GM21381 (cell line): ENCODE measurements around the gene PAN2.

Experiments
- ATAC-seq: cut with Tn5 transposase; IDR thresholded peaks from one replicate; pipeline ENCODE4 v1.9.1; 2021; ENCODE audit warnings: mild to moderate bottlenecking, moderate library complexity; ENCODE audit not compliant: unreplicated experiment

The PAN2 gene, protein sequence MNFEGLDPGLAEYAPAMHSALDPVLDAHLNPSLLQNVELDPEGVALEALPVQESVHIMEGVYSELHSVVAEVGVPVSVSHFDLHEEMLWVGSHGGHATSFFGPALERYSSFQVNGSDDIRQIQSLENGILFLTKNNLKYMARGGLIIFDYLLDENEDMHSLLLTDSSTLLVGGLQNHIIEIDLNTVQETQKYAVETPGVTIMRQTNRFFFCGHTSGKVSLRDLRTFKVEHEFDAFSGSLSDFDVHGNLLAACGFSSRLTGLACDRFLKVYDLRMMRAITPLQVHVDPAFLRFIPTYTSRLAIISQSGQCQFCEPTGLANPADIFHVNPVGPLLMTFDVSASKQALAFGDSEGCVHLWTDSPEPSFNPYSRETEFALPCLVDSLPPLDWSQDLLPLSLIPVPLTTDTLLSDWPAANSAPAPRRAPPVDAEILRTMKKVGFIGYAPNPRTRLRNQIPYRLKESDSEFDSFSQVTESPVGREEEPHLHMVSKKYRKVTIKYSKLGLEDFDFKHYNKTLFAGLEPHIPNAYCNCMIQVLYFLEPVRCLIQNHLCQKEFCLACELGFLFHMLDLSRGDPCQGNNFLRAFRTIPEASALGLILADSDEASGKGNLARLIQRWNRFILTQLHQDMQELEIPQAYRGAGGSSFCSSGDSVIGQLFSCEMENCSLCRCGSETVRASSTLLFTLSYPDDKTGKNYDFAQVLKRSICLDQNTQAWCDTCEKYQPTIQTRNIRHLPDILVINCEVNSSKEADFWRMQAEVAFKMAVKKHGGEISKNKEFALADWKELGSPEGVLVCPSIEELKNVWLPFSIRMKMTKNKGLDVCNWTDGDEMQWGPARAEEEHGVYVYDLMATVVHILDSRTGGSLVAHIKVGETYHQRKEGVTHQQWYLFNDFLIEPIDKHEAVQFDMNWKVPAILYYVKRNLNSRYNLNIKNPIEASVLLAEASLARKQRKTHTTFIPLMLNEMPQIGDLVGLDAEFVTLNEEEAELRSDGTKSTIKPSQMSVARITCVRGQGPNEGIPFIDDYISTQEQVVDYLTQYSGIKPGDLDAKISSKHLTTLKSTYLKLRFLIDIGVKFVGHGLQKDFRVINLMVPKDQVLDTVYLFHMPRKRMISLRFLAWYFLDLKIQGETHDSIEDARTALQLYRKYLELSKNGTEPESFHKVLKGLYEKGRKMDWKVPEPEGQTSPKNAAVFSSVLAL

DNA sequence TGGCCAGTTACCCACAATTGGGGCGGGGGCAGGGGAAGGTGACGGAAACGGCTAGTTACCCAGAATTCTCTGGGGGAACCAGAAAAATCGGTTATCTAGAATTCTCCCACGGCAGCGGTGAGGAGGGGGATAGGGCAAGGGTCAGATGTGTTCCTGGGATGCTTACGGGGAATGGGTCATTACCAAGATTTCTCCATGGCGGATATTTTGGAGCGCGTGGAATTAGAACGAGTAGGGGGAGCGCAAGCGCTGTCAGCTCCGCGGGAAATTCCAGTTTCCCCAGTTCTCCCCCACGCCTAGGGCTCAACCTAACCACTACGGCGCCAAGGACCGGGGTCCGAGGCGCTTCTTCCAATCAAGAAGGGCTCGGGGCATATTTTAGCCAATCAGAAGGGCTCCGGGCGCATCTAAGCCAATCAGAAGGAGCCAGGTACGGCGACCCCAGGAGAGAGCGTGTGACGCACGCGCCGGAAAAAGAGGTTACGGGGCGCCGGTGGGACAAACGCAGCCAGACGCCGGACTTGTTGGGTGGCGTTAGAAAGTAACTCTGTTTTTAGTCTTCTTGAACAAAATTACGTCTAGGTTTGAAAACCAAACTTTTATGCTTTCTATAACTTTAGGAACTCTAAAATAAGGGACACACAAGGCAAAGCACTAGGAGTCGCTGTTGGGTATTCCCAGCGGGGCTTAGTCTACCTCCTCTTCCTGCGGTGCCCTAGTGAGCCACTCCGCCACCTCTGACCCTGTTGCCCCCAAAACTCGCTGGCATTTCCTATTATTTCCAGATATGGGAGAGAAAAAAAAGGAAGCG is at the start of gene PAN2:
PAN2 (minus strand) TSS at position 322 of the 811 bp plus-strand sequence. CDS start 906 bp downstream, outside the sequence.
- peak; percentile 94 for ATAC-seq

- ATAC-seq = no peak
Observed at GRCh38 chr12:56382611-56383010, 48.8 kb upstream of the PAN2 start.

- ATAC-seq = no peak
Observed at GRCh38 chr12:56377989-56378316, 44.2 kb upstream of the PAN2 start.

- ATAC-seq = no peak
Observed at GRCh38 chr12:56377310-56377988, 43.6 kb upstream of the PAN2 start.

GRCh38 chr12:56375598-56376434 is 42.0 kb upstream of the PAN2 start:
- peak; percentile 60 for ATAC-seq

GRCh38 chr12:56374726-56375597 is 41.2 kb upstream of the PAN2 start:
- ATAC-seq = no peak

DNA sequence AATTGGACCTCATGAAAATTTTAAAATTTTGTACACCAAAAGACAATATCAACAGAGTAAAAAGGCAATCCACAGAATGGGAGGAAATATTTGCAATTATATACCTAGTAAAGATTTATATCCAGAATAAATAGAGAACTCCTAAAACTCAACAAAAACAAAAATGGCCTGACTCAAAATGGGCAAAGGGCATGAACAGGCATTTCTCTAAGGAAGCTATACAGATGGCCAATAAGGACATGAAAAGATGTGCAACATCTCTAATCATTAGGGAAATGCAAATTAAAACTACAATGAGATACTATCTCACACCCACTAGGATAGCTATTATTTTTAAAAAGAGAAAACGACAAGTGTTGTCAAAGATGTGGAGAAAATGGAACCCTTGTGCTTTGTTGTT is 39.7 kb upstream of the PAN2 start:
- ATAC-seq = no peak

DNA sequence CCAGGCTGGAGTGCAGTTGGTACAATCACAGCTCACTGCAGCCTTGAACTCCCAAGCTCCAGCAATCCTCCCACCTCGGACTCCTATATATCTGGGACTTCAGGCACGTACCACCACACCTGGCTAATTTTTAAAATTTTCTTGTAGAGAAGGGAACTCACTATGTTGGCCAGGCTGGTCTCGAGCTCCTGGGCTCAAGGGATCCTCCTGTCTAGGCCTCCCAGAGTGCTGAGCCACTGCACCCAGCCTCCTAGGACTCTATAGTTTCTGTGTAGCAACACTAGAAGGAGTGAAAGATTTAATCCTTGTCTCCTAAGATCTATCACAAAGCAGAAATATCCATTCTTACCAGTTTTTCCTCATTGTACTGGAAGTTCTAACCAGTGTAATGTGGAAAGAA is 33.1 kb upstream of the PAN2 start:
- no peak for ATAC-seq

- ATAC-seq = no peak
Observed at GRCh38 chr12:56362130-56363059, 28.6 kb upstream of the PAN2 start, which contains the start of gene APOF. TSS of gene APOF (minus strand) at chr12:56362857. CDS start at chr12:56362745, 112 bp downstream.

DNA sequence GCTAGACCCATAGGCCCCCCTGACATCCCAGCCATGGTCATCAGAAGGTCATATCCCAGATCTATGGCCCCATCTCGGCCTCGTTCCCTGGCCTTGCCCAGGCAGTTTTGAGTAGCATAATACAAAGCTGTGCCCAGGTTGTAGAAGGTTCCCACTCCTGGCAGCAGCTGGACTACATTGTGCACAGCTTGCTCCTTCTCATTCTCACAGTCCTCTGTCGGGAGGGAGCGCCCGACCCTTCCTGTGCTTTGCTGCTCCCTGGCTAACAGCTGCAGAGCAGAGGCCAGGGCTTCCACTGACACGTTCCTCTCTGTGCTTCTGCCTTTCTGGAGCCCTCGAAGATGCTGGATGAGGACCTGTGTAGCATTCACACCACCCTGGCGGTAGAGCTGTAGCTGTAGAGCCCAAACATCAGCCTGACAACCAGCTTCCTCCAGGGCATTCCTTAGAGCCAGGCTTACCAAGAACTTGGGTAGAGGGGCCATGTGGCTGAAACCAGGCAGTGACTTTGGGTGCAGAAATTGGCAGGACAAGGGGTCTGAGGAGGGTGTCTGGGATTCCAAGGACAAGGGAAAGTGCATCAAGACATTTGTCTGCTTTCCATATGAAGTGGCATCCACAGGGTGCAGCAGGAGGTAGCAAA is 27.8 kb upstream of the PAN2 start:
- no peak for ATAC-seq

DNA sequence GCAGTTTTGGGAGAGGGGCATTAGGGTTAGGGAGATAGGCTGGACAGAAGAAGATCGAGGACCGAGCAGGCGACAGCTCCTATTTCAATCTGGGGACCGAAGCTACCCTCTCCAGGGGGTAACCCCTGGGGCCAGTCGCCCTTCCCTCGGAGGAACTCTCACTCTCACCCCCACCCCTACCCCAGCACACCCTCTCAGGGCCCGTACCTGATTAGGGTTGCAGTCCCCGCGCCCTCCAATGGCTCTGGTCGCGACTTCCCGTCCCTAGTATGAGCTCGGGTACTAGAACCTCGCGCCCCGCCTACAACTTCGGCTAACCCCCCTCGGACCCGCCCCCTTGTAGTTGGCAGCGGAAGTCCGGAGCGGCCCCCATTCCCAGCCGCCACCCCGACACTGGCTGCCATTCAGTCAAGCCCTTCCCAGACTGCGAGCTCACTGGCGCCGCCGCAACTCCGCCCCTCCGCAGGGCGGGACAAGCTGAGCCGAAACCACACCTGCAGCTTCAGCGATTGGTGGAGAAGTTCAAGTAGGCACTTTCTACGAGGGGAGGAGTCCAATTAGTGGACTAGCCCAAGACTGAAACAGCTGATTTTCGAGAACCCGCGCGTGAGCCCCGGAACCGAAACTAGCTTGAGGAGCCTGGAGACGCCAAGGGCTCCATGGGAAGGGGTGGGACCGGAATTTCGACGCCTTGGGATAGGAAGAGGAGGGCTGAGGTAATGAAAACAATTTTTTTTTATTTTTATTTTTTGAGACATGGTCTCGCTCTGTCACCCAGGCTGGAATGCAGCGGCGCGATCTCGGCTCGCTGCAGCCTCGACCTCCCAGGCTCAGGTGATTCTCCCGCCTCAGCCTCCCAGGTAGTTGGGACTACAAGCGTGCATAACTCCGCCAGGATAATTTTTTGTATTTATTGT is 26.3 kb upstream of the PAN2 start, which contains the start of gene STAT2:
STAT2 (minus strand) TSS at position 257 of the 917 bp plus-strand sequence. CDS start 3,536 bp downstream, outside the sequence.
- peak; percentile 94 for ATAC-seq

- ATAC-seq = no peak
Observed at GRCh38 chr12:56358836-56359532, 25.2 kb upstream of the PAN2 start.

- ATAC-seq = no peak
Observed at GRCh38 chr12:56351325-56351724, 17.5 kb upstream of the PAN2 start.

DNA sequence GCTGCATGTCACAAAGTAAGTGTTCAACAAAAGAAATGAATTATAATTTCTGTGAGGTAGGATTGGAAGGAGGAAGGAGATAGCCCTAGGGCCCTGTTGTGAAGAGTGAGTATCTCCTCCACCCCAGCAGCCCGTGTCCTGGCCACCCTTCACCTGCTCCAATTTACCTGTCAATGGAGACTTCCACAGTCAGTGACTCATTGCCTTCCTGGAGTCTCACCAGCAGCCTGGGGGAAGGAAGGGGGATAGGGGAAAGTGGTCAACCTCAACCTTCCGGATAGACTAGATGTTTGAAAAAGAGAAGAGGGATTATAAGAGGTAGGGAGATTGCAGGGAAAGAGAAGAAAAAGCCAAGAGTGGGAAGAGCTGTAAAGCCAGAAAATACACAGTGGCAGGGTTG is 16.9 kb upstream of the PAN2 start:
- no peak for ATAC-seq

- ATAC-seq = no peak
Observed at GRCh38 chr12:56348776-56349175, 15.0 kb upstream of the PAN2 start.
